ENCODE measurements around the gene SPRYD3.

Gene SPRYD3

DNA sequence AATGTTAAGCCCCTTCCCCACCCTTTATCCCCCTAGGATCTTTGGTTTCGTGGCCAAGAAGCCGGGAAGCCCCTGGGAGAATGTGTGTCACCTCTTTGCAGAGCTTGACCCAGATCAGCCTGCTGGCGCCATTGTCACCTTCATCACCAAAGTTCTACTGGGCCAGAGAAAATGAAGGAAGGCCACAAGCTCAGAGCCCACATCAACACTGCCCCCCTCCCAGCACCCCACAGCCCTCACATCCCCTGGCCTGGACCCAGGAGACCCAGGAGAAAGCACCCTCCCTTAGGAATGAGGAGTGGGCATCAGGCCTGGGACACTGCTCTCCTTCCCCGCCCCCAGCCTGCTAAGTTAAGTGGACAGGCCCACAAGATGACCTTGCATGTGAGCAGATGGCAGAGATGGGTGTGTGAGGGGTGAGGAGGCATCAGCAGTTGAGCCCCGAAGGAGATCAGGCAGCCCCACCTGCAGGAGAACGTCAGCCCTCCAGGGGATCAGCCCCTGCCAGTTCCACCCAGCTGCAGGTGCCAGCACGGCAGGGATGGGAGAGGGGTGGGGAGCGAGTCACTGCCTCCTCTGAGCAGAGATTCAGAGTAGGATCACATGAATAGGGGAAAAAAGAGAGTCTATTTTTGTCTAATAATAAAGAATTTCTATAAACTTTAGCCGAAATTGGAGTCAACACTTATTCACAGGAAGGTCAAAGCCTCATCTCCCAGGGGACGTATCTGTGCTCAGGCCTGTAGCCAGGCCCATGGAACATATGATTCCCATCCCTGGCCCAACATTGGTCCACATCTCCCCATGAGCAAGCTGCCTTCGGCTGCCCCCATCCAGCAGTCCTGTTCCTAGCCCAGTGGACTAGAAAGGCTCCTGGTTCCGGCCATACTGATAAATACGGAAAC is 15.2 kb downstream of the SPRYD3 start:
- TF ChIP-seq, protein P1, sequence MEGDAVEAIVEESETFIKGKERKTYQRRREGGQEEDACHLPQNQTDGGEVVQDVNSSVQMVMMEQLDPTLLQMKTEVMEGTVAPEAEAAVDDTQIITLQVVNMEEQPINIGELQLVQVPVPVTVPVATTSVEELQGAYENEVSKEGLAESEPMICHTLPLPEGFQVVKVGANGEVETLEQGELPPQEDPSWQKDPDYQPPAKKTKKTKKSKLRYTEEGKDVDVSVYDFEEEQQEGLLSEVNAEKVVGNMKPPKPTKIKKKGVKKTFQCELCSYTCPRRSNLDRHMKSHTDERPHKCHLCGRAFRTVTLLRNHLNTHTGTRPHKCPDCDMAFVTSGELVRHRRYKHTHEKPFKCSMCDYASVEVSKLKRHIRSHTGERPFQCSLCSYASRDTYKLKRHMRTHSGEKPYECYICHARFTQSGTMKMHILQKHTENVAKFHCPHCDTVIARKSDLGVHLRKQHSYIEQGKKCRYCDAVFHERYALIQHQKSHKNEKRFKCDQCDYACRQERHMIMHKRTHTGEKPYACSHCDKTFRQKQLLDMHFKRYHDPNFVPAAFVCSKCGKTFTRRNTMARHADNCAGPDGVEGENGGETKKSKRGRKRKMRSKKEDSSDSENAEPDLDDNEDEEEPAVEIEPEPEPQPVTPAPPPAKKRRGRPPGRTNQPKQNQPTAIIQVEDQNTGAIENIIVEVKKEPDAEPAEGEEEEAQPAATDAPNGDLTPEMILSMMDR (IDR thresholded peaks at IDR 0.05), result no peak
- Histone ChIP-seq H3K4me3 (peak overlapping the region; percentile 6), H3K27ac (peak overlapping the region; percentile 83 to 96)
- peak; percentile 92 for DNase-seq (ENCODE audit: low spot score)

DNA sequence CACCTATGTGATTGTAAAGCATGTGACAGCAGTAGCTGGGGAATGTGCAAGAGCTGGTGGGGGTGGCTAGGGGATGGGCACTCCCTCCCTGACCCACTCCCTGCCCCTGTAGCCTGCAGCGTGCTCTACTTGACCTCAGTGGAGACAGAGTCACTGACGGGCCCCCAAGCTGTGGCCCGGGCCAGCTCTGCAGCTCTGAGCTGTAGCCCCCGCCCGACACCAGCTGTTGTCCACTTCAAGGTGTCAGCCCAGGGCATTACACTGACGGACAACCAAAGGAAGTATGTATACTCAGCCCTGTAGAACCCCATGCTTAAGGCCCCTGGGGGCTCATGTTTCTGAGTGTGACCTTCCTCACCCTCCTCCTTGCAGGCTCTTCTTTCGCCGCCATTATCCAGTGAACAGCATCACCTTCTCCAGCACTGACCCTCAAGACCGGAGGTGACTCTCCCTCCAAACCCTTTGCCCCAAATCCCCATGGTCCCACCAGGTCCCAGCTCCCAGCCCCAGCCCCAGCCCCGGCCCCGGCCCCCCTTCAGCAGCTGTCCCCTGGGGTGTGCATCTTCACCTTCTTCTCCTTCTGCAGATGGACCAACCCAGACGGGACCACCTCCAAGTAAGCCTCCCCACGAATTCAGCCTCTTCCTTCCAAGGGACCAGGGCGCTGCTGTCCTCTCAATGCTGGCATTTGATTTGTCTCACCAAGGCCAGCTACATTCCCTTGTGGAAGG is 16.0 kb downstream of the SPRYD3 start:
- no peak for DNase-seq (ENCODE audit: low spot score)
- Histone ChIP-seq H3K27ac (peak overlapping the region; percentile 83 to 96), H3K4me3 (peak overlapping the region; percentile 6)
- TF ChIP-seq, protein P1 (IDR thresholded peaks at IDR 0.05), result no peak

DNA sequence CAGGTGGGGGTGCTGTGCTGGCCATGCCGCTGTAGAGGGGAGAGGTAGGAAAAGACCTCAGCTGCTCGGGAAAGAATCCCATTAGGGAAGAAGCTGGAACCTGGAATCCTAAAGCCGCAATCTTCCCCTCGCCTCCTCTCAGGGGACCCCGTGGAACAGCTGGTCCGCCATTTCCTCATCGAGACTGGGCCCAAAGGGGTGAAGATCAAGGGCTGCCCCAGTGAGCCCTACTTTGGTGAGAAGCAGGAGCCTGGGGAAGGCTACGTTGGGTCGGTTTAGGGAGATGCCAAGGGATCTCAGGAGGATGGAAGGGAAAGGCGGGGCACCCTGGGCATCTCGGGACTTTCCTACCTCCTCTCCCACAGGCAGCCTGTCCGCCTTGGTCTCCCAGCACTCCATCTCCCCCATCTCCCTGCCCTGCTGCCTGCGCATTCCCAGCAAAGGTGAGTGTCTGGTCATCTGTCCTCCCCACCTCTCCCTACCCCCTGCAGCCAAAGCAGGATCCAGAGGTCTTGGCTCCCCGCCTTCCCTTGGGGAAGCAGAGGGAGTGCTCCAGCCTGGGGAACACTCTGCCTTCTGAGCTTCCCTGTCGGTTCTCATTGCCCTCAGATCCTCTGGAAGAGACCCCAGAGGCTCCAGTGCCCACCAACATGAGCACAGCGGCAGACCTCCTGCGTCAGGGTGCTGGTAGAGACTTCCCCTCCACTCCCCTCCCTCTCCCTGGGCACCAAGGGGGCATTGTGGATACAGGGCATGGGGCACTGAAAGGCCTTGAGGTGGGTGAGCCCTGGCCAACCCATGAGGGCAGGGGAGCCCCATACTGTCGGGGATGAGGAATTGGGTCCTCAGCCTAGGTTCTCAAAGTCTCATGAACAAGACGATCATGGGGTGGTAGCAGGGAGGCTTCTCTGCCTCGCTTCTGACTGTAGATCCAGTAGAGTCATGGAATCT is 16.9 kb downstream of the SPRYD3 start:
- peak overlapping the region; percentile 83 to 96 for H3K27ac ChIP-seq
- H3K4me3 ChIP-seq, result no peak overlapping the region
- DNase-seq (ENCODE audit: low spot score), result no peak
- TF ChIP-seq, protein P1 (IDR thresholded peaks at IDR 0.05), result no peak

DNA sequence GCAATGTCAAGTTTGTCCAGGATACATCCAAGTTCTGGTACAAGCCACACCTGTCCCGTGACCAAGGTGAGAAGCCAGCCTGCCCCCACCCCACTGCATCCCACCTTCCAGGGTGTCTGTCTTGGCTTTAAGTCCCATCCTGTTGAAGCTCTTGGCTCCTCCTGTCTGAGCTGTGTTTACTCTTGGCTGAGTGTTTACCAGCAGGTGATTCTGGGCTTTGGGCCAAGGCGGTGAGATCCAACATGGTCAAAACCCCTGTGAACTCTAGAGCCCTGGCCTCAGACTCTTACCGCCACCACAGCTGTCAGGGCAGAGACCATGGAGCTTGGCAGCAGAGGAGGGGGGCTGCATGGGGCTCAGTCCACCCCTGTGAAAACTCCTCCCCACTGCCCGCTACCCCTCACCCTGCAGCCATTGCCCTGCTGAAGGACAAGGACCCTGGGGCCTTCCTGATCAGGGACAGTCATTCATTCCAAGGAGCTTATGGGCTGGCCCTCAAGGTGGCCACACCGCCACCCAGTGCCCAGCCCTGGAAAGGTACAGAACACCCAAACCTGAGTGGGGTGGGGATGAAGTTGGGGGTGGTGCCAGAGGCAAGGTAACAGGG is 17.7 kb downstream of the SPRYD3 start:
- Histone ChIP-seq H3K27ac (peak overlapping the region; percentile 83 to 96), H3K4me3 (no peak overlapping the region)
- peak; percentile 71 for DNase-seq (ENCODE audit: low spot score)
- TF ChIP-seq, protein P1 (IDR thresholded peaks at IDR 0.05), result no peak

DNA sequence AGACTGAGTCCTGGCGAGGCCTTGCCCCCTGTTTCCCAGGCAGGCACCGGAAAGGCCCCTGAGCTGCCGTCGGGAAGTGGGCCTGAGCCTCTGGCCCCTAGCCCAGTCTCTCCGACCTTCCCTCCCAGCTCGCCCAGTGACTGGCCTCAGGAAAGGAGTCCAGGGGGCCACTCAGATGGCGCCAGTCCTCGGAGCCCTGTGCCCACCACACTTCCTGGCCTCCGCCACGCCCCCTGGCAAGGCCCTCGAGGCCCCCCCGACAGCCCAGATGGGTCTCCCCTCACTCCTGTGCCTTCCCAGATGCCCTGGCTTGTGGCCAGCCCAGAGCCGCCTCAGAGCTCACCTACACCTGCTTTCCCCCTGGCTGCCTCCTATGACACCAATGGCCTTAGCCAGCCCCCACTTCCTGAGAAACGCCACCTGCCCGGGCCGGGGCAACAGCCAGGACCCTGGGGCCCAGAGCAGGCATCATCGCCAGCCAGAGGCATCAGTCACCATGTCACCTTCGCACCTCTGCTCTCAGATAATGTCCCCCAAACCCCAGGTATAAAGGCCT is 18.4 kb downstream of the SPRYD3 start:
- TF ChIP-seq, protein P1 (IDR thresholded peaks at IDR 0.05), result no peak
- H3K27ac ChIP-seq, result peak overlapping the region; percentile 83 to 96
- no peak for DNase-seq (ENCODE audit: low spot score)
- H3K4me3 ChIP-seq, result no peak overlapping the region

Measured in coronary artery (tissue), 2 donors.